ENCODE data around the gene TMEM45B.
A peak's percentile ranks its signal among the peaks of the same experiment; 100 is the strongest.
"Not testable (repeated sequence)": the region's sequence is repeated elsewhere in the genome, so short reads cannot be mapped to it uniquely, and the experiment has no call there.

TMEM45B gene

GRCh38 chr11:129815596-129816461, at the start of gene TMEM45B:
TMEM45B (plus strand) TSS chr11:129815848; CDS start chr11:129852483, 36,635 bp downstream.
- DNase-seq = no peak

DNA sequence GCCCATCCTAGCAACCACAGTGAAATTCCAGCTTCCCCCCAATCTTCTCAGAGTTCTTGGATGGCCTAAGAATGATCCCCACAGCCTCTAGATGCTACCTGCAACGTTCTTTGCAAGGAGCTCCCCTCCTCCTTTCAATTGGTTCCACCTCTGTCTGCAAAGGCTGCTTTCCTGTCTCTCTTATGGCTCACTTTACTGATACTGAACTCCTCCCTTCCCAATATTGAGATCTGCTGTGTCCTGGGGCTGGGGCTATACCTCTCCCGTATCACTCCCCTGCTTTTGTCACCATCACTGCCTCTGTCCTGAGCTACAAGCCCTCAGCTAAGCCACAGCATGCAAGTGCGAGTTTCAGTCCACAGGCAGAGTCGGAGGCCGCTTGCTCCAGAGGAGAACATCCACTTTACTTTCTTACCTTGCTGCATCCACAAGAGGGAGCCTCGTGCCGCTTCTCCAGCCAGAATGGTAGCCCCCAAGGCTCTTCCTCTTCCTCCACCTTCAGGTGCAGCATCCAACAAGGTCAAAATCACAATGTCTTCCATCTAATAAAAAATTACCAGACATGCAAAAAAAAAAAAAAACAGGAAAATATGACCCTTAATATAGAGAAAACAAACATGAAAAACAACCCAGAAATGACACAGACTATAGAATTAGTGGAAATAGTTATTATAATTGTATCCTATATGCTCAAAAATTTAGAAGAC, 48.6 kb upstream of the TMEM45B start:
- peak; percentile 17 to 54 for DNase-seq

DNA sequence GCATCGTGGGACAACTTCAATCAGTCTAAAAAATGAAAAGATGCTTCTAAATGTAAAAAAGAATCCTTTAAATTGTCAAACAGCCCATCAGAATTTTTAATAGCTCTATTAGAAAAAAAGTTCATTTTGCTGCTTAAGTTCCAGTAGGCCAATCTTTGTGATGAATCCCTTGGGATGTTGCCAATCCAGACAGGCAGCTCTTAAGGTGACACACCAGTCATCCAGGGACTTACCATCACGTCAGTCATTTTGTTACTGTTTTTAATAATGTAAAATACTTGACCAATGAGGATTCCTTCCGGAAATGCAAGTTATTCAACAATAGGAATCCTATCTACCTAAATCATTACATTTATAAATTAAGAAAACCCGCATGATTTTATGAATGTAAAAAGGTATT, 47.8 kb upstream of the TMEM45B start:
- DNase-seq = no peak

DNA sequence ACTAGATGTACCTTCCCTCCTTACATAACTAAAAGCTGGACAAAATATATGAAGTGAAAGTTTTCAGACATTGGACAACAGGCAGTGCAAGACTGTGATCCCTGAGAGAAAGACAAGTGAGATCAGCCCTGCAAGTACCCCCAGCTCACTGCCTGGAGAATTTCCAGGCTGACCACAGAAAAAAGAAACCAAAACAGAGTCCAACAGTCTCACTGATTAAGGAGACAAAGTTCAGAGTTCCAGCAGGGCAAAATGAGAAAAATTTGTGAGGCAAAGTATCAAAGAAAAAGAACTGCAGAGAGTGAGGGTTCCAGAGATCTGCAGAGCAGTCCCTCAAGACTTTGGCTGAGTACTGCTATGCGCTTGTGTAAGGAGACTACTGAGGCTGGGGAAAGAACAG, 47.3 kb upstream of the TMEM45B start:
- no peak for DNase-seq

GRCh38 chr11:129769059-129769458, 46.6 kb upstream of the TMEM45B start:
- no peak for DNase-seq

- DNase-seq = no peak
Measured at GRCh38 chr11:129770993-129771392, 44.7 kb upstream of the TMEM45B start.

- peak in 1 of 2 experiments; percentile 8 for DNase-seq
Measured at GRCh38 chr11:129771456-129771855, 44.2 kb upstream of the TMEM45B start.

DNA sequence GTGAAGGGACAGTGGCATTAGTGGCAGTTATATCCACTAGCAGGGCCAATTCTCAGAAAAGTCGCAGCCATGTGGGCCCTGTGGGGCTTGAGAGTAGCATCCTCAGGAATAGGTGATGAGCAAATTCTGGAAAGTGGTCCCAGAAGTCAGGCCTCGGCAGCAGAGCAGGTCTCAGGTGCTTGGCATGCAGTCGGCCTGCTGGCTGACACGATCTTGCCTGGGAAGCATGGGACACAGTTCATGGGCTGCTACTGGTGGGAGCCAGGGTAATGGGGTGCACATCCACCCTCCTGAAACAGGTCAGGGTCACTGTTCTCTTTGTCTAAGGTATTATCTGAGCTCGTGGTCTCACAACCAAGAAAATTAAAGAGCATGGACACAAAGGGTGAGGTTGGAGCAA, 36.8 kb upstream of the TMEM45B start:
- DNase-seq = no peak

DNA sequence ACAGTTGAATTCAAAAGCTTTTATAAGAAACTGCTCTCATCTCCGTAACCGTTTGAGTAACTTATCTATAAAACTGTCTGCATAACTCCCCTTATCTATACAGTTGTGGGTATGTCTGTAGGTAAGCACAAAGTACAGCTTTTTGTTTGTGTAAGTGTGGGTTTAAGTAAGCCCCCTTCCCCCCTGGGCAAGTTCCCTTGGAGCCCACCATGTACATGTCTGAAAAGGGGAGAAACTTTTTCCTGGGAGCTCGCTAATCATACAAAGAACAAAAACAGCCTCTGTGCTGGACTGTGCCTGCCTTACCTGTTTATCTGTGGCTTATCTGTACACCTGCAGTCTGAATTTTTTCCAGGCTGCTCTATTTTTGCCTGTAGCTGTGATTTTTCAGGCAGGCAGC, 36.3 kb upstream of the TMEM45B start:
- no peak for DNase-seq

DNA sequence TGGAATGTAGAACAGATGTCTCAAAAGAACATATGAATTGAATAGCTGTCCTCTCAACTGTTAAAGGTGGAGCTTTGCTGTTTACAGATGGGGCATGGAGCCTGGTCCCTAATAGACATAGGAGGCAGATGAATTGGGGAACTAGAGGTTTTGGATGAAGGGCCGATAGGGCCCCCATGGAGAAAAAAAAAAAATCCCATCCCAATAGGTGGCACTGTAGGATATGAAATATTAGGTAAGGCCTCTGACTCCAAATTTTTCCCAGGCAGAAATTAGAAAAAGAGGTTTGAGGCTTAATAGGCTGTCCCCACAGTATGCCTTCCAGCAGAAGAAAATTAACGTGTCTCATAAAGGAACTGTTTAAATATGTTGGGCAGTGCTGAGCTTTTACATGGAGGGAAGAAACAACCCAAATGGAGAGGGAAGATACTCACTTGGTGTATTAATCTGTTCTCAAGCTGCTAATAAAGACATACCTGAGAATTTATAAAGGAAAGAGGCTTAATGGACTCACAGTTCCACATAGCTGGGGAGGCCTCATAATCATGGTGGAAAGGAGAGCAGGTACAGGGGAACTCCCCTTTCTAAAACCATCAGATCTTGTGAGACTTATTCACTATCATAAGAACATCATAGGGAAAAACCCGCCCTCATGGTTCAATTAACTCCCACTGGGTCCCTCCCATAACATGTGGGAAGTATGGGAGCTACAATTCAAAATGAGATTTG, 30.1 kb upstream of the TMEM45B start:
- DNase-seq = peak; percentile 28 to 50

DNA sequence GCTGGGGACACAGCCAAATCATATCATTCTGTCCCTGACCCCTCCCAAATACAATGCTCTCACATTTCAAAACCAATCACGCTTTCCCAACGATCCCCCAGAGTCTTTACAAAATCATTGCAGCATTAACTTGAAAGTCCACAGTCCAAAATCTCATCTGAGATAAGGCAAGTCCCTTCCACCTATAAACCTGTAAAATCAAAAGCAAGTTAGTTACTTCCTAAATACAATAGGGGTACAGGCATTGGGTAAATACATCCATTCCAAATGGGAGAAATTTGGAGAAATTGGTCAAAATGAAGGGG, 29.6 kb upstream of the TMEM45B start:
- DNase-seq = not testable (repeated sequence)

GRCh38 chr11:129787532-129788155, 28.0 kb upstream of the TMEM45B start:
- no peak for DNase-seq

DNA sequence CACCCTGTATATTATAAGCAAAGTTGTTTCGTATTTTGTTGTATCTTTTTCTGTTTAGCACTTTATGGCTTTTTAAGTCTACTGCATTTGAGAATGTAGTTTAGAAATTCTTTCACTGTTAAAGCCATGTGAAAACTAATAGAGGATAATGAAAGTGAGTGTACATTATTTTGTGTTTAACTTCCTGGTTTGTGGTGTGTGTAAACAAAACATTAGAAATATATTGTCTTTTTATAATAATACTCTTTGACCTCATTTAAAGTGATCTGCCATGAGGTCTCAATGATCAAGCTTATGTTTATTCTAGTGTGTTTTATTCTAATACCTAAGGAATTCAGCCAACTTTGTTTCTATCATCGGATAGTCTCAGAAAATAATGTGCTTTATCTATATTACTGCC, 27.4 kb upstream of the TMEM45B start:
- DNase-seq = no peak

DNA sequence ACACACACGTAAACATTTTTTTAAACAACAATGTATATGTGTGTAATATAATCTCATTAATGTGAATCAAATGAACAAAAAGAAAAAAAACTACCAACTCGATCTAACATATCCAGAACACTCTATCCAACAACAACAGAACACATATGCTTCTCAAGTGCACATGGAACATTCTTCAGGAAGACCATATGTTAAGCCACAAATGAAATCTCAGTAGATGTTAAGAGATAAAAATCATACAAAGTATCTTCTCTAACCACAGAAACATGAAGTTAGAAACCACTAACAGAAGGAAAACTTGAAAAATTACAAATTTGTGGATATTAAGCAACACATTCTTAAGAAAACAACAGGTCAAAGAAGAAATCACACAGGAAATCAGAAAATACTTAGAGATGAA, 25.5 kb upstream of the TMEM45B start:
- DNase-seq = peak; percentile 6 to 14

GRCh38 chr11:129791515-129791914, 24.1 kb upstream of the TMEM45B start:
- no peak for DNase-seq

DNA sequence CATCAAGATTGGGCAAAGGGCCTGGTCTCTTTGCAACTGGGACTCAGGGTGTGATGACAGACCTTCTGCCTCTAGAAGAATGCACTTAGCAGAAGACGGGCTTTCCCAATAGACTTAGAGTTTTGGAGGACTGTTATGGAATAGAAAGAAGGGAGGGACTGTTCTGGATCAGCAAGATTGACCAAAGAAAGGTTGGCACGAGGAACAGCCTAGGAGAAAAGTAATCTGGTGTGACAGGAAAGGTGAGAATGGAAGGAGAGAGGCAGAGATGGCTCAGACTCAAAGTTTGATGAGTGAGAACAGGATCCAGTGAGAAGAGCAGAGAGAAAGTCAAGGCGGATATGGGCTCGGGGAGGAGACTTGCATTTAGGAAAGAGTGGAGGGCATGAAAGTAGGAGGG, 23.0 kb upstream of the TMEM45B start:
- DNase-seq = no peak

DNA sequence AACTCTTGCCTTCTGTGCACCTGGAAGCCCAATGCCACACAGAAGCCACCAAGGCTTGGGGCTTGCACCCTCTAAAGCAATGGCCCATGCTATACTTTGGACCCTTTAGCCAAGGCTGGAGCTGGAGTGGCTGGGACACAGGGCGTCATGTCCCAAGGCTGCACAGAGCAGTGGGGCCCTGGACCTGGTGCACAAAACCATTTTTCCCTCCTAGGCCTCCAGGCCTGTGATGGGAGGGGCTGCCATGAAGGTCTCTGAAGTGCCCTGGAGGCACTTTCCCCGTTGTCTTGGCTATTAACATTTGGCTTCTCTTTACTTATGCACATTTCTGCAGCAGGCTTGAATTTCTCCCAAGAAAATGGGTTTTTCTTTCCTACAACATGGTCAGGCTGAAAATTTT, 20.6 kb upstream of the TMEM45B start:
- no peak for DNase-seq

GRCh38 chr11:129798212-129798611, 17.4 kb upstream of the TMEM45B start:
- no peak for DNase-seq

GRCh38 chr11:129800162-129800561, 15.5 kb upstream of the TMEM45B start:
- not testable (repeated sequence) for DNase-seq

DNA sequence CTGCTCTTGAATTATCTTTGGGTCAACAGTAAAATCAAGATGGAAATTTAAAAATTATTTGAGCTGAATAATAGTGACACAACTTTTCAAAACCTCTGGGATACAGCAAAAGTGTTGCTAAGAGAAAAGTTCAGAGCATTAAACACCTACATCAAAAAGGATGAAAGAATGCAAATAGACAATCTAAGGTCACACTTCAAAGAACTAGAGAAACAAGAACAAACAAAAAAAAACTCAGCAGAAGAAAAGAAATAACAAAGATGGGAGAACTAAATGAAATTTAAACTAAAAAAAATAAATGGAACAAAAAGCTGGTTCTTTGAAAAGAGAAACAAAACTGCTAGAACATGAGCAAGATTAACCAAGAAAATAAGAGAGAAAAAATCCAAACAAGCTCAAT, 15.0 kb upstream of the TMEM45B start:
- no peak for DNase-seq

DNA sequence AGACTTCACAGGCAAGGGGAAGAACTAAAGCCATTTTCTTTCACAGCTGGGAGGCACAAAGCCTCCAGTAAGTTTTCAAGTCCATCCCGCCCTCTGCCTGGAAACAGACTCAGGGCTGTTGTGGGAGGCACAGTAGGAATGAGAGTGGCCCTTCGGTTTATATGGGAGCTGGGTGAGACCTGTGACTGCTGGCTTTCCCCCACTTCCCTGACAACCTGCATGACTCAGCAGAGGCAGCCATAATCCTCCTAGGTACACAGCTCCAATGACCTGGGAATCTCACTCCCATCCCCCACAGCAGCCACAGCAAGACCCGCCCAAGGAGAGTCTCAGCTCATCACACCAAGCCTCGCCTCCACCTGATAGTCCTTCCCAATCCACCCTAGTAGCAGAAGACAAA, 12.1 kb upstream of the TMEM45B start:
- DNase-seq = no peak

DNA sequence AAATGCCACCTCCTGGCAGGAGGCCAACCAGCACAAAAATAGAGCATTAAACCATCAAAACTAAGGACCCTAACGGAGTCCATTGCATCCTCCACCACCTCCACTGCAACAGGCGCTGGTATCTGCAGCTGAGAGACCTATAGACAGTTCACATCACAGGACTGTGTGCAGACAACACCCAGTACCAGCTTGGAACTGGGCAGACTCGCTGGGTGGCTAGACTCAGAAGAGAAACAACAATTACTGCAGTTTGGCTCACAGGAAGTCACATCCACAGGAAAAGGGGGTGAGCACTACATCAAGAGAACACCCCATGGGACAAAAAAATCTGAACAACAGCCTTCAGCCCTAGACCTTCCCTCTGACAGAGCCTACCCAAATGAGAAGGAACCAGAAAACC, 11.6 kb upstream of the TMEM45B start:
- no peak for DNase-seq

DNA sequence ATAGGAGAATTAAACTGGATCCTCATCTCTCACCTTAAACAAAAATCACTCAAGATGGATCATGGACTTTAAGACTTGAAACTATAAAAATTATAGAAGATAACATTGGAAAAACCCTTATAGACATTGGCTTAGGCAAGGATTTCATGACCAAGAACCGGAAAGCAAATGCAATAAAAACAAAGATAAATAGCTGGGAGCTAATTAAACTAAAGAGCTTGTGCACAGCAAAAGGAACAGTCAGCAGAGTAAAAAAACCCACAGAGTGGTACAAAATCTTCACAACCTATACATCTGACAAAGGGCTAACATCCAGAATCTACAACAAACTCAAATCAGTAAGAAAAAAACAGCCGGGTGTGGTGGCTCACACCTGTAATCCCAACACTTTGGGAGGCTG, 7.4 kb upstream of the TMEM45B start:
- not testable (repeated sequence) for DNase-seq
